Measurements from ENCODE around the gene TLNRD1. TPM values are rescaled to one million over a fixed set of nuclear protein-coding genes. Genes with fewer than 3 reads are reported as not detected.

TLNRD1 gene
- total RNA-seq, 2 donors from 2014 or later = 17.5 to 17.6 TPM

GRCh38 chr15:81050259-81050658 is 49.5 kb downstream of the TLNRD1 start:
- Mint-ChIP-seq H3K4me3 (no peak overlapping the region), H3K4me1 (no peaks in the 10 kb centered on the region), H3K27me3 (no peaks in the 10 kb centered on the region), H3K36me3 (ENCODE audit: low read depth) (no peaks in the 10 kb centered on the region), H3K27ac (no peak overlapping the region)
- no peaks in the 10 kb centered on the region for H3K9me3 ChIP-seq (ENCODE audit: control insufficient read depth, low read length, poor library complexity, severe bottlenecking)
- ATAC-seq = no peak
- no peak for DNase-seq

GRCh38 chr15:81050805-81051204 is 50.1 kb downstream of the TLNRD1 start:
- H3K9me3 ChIP-seq (ENCODE audit: control insufficient read depth, low read length, poor library complexity, severe bottlenecking) = no peaks in the 10 kb centered on the region
- no peak overlapping the region for H3K27ac Mint-ChIP-seq
- H3K36me3 Mint-ChIP-seq (ENCODE audit: low read depth) = no peaks in the 10 kb centered on the region
- H3K27me3 Mint-ChIP-seq = no peaks in the 10 kb centered on the region
- no peak overlapping the region for H3K4me3 Mint-ChIP-seq
- no peaks in the 10 kb centered on the region for H3K4me1 Mint-ChIP-seq
- ATAC-seq = no peak
- DNase-seq = no peak

GRCh38 chr15:81052046-81052445 is 51.3 kb downstream of the TLNRD1 start:
- H3K27ac Mint-ChIP-seq = no peak overlapping the region
- ATAC-seq (no peak), DNase-seq (no peak)
- H3K27me3 Mint-ChIP-seq = no peaks in the 10 kb centered on the region
- H3K36me3 Mint-ChIP-seq (ENCODE audit: low read depth) = no peaks in the 10 kb centered on the region
- no peaks in the 10 kb centered on the region for H3K9me3 ChIP-seq (ENCODE audit: control insufficient read depth, low read length, poor library complexity, severe bottlenecking)
- no peaks in the 10 kb centered on the region for H3K4me1 Mint-ChIP-seq
- H3K4me3 Mint-ChIP-seq = no peak overlapping the region

- Mint-ChIP-seq H3K27ac (no peak overlapping the region), H3K27me3 (no peaks in the 10 kb centered on the region), H3K4me3 (no peak overlapping the region), H3K36me3 (ENCODE audit: low read depth) (no peaks in the 10 kb centered on the region), H3K4me1 (no peaks in the 10 kb centered on the region)
- DNase-seq (no peak), ATAC-seq (no peak)
- no peaks in the 10 kb centered on the region for H3K9me3 ChIP-seq (ENCODE audit: control insufficient read depth, low read length, poor library complexity, severe bottlenecking)
Measured at GRCh38 chr15:81053621-81054020, 52.9 kb downstream of the TLNRD1 start.

- H3K4me1 Mint-ChIP-seq = no peaks in the 10 kb centered on the region
- no peaks in the 10 kb centered on the region for H3K27me3 Mint-ChIP-seq
- ATAC-seq = no peak
- no peaks in the 10 kb centered on the region for H3K36me3 Mint-ChIP-seq (ENCODE audit: low read depth)
- DNase-seq = no peak
- H3K27ac Mint-ChIP-seq = no peak overlapping the region
- H3K4me3 Mint-ChIP-seq = no peak overlapping the region
- no peaks in the 10 kb centered on the region for H3K9me3 ChIP-seq (ENCODE audit: control insufficient read depth, low read length, poor library complexity, severe bottlenecking)
Measured at GRCh38 chr15:81054236-81054635, 53.5 kb downstream of the TLNRD1 start.

Other genes with a start within 250 kb of the TLNRD1 start
- under 1 TPM; 0.15 to 0.42 TPM for gene CEMIP, start 221.6 kb upstream of the TLNRD1 start, total RNA-seq
- 10 to 100 TPM; 14.3 to 14.4 TPM for gene MESD, start 11.1 kb upstream of the TLNRD1 start, total RNA-seq
- gene CFAP161, start 133.3 kb downstream of the TLNRD1 start, total RNA-seq = 1 to 10 TPM in 1 of 2 donors, not detected in 1; 4.1 TPM
- 100 to 1,000 TPM in 1 of 2 donors, 10 to 100 TPM in 1; 87.1 to 104 TPM for gene IL16, start 196.0 kb downstream of the TLNRD1 start, total RNA-seq